Endothelial cell (in vitro differentiated cells): Measurements from ENCODE around the gene CHAF1B. TPM values are rescaled to one million over a fixed set of nuclear protein-coding genes. Genes with fewer than 3 reads are reported as not detected.
A peak's percentile ranks its signal among the peaks of the same experiment; 100 is the strongest.

ENCODE experiments used
- DNase-seq: peaks from one replicate; pipeline ENCODE4 v3.0.0; 2021; ENCODE audit warnings: low spot score
- H3K27ac Mint-ChIP-seq: one replicate; pipeline ENCODE4 v1.8.0; 2021; ENCODE audit warnings: mixed read lengths, inconsistent platforms; ENCODE audit not compliant: unreplicated experiment
- H3K27me3 Mint-ChIP-seq: one replicate; pipeline ENCODE4 v1.8.0; 2021; ENCODE audit warnings: mild to moderate bottlenecking, moderate library complexity, mixed read lengths, inconsistent platforms; ENCODE audit not compliant: unreplicated experiment
- H3K36me3 Mint-ChIP-seq: one replicate; pipeline ENCODE4 v1.8.0; 2021; ENCODE audit warnings: mild to moderate bottlenecking, low read depth, mixed read lengths, inconsistent platforms; ENCODE audit not compliant: unreplicated experiment
- H3K4me1 Mint-ChIP-seq: one replicate; pipeline ENCODE4 v1.8.0; 2021; ENCODE audit warnings: mild to moderate bottlenecking, mixed read lengths, inconsistent platforms; ENCODE audit not compliant: unreplicated experiment
- H3K4me3 Mint-ChIP-seq: one replicate; pipeline ENCODE4 v1.8.0; 2021; ENCODE audit warnings: mild to moderate bottlenecking, mixed read lengths, inconsistent platforms; ENCODE audit not compliant: unreplicated experiment
- H3K9me3 Mint-ChIP-seq: one replicate; pipeline ENCODE4 v1.8.0; 2021; ENCODE audit warnings: mixed read lengths, inconsistent platforms; ENCODE audit not compliant: unreplicated experiment
- total RNA-seq: library from RNA; stranded (reverse); fragmentation: NEBNext Ultra II Directional; extraction: Animal tissue kit (Norgen Biotek cat#: 25700); gene quantifications from one replicate; pipeline ENCODE4 v1.2.1, GENCODE V29; 2021; ENCODE audit not compliant: unreplicated experiment
- TF ChIP-seq, protein P1 (sequence below): fragments of 200-600 bp; sonication (generic); IDR thresholded peaks from one replicate; pipeline ENCODE4 v1.5.0; 2021; ENCODE audit warnings: antibody characterized with exemption; ENCODE audit not compliant: unreplicated experiment

The CHAF1B gene
- total RNA-seq, 1 donor from 2014 or later: 6.2 TPM

DNA sequence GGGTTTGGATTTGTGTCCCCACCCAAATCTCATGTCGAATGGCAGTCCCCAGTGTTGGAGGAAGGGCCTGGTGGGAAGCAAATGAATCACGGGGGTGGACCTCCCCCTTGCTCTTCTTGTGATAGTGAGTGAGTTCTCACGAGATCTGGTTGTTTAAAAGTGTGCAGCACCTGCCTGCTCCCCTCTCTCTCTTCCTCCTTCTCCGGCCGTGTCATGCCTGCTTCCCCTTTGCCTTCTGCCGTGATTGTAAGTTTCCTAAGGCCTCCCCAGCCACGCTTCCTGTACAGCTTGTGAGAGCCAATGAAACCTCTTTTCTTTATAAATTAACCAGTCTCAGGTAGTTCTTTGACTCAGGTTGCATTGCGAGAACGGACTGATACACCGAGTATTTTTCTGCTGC, 78.8 kb downstream of the CHAF1B start:
- Mint-ChIP-seq H3K27ac (no peak overlapping the region), H3K27me3 (peaks cover 13% of the 10 kb centered on the region), H3K36me3 (peaks cover 4% of the 10 kb centered on the region), H3K4me3 (no peak overlapping the region), H3K9me3 (no peaks in the 10 kb centered on the region), H3K4me1 (peaks cover 36% of the 10 kb centered on the region)
- no peak for DNase-seq
- TF ChIP-seq, protein P1, sequence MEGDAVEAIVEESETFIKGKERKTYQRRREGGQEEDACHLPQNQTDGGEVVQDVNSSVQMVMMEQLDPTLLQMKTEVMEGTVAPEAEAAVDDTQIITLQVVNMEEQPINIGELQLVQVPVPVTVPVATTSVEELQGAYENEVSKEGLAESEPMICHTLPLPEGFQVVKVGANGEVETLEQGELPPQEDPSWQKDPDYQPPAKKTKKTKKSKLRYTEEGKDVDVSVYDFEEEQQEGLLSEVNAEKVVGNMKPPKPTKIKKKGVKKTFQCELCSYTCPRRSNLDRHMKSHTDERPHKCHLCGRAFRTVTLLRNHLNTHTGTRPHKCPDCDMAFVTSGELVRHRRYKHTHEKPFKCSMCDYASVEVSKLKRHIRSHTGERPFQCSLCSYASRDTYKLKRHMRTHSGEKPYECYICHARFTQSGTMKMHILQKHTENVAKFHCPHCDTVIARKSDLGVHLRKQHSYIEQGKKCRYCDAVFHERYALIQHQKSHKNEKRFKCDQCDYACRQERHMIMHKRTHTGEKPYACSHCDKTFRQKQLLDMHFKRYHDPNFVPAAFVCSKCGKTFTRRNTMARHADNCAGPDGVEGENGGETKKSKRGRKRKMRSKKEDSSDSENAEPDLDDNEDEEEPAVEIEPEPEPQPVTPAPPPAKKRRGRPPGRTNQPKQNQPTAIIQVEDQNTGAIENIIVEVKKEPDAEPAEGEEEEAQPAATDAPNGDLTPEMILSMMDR: no peak

DNA sequence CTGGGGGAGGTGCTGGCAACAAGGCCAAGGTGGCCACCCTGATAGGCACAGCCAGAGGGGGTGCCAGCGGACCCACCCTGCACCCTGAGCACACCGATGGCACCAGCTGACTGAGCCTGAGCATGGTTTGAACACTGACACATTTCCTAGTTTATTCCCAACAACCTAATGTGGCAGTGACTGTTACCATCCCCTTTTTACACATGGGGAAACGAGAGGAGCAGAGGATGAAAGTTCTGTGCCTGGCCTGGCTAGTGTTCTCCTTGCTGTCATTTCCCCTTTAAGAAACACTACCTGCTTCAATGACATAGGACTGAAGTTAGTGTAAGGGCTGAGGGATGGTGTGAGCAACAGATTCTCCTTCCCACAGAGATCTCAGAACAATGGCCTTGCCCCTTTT, 79.4 kb downstream of the CHAF1B start:
- H3K36me3 Mint-ChIP-seq: peaks cover 4% of the 10 kb centered on the region
- peaks cover 36% of the 10 kb centered on the region for H3K4me1 Mint-ChIP-seq
- TF ChIP-seq, protein P1: no peak
- peaks cover 13% of the 10 kb centered on the region for H3K27me3 Mint-ChIP-seq
- H3K27ac Mint-ChIP-seq: no peak overlapping the region
- no peaks in the 10 kb centered on the region for H3K9me3 Mint-ChIP-seq
- DNase-seq: no peak
- H3K4me3 Mint-ChIP-seq: no peak overlapping the region

GRCh38 chr21:36465478-36465877, 80.3 kb downstream of the CHAF1B start:
- peaks cover 13% of the 10 kb centered on the region for H3K27me3 Mint-ChIP-seq
- H3K9me3 Mint-ChIP-seq: no peaks in the 10 kb centered on the region
- no peak overlapping the region for H3K27ac Mint-ChIP-seq
- no peak for DNase-seq
- H3K36me3 Mint-ChIP-seq: peaks cover 7% of the 10 kb centered on the region
- TF ChIP-seq, protein P1: no peak
- peak overlapping the region; percentile 31 for H3K4me3 Mint-ChIP-seq
- H3K4me1 Mint-ChIP-seq: peaks cover 32% of the 10 kb centered on the region

GRCh38 chr21:36466061-36466511, 80.9 kb downstream of the CHAF1B start:
- Mint-ChIP-seq H3K36me3 (peaks cover 7% of the 10 kb centered on the region), H3K27ac (no peak overlapping the region), H3K27me3 (peaks cover 8% of the 10 kb centered on the region), H3K4me3 (no peak overlapping the region), H3K9me3 (no peaks in the 10 kb centered on the region), H3K4me1 (peaks cover 25% of the 10 kb centered on the region)
- TF ChIP-seq, protein P1: no peak
- no peak for DNase-seq

Other genes starting within 250 kb of the CHAF1B start
- 8.7 TPM for gene DOP1B, start 228.6 kb upstream of the CHAF1B start, total RNA-seq
- 43.0 TPM for gene MORC3, start 65.2 kb upstream of the CHAF1B start, total RNA-seq
- not detected for gene CLDN14, start 94.7 kb downstream of the CHAF1B start, total RNA-seq